ENCODE measurements around the gene STK32B.

DNA sequence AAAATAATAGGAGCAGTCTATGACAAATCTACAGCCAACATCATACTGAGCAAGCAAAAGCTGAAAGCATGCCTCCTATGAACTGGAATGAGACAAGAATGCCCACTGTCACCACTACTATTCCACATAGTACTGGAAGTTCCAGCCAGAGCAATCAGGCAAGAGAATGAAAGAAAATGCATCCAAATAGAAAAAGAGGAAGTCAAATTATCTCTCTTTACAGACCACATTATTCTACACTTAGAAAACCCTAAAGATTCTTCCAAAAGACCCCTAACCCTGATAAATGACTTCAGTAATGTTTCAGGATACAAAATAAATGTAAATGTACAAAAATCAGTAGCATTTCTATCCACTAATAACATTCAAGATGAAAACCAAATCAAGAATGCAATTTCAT is 249.0 kb downstream of the STK32B start:
- TF ChIP-seq, protein P1, sequence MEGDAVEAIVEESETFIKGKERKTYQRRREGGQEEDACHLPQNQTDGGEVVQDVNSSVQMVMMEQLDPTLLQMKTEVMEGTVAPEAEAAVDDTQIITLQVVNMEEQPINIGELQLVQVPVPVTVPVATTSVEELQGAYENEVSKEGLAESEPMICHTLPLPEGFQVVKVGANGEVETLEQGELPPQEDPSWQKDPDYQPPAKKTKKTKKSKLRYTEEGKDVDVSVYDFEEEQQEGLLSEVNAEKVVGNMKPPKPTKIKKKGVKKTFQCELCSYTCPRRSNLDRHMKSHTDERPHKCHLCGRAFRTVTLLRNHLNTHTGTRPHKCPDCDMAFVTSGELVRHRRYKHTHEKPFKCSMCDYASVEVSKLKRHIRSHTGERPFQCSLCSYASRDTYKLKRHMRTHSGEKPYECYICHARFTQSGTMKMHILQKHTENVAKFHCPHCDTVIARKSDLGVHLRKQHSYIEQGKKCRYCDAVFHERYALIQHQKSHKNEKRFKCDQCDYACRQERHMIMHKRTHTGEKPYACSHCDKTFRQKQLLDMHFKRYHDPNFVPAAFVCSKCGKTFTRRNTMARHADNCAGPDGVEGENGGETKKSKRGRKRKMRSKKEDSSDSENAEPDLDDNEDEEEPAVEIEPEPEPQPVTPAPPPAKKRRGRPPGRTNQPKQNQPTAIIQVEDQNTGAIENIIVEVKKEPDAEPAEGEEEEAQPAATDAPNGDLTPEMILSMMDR (IDR thresholded peaks at IDR 0.05), result no peak
- TF ChIP-seq EZH2 (IDR thresholded peaks at IDR 0.05; ENCODE audit: borderline replicate concordance, insufficient read depth, low read depth, low read length, poor library complexity, severe bottlenecking), result no peak
